DMS53 (cell line): ENCODE measurements around the gene LGSN.
"Not testable (repeated sequence)": the region's sequence is repeated elsewhere in the genome, so short reads cannot be mapped to it uniquely, and the experiment has no call there.

Source experiments
- DNase-seq: peaks from one replicate; lab custom pipeline; 2025; lab: John Stamatoyannopoulos, UW

Gene LGSN

GRCh38 chr6:63236398-63236817, 83.4 kb downstream of the LGSN start:
- DNase-seq = no peak

- DNase-seq = not testable (repeated sequence)
Observed at GRCh38 chr6:63230511-63230910, 89.3 kb downstream of the LGSN start.

- not testable (repeated sequence) for DNase-seq
Observed at GRCh38 chr6:63230027-63230426, 89.8 kb downstream of the LGSN start.

GRCh38 chr6:63227928-63228894, 91.6 kb downstream of the LGSN start:
- DNase-seq = not testable (repeated sequence)

- peak; percentile 91 for DNase-seq
Observed at GRCh38 chr6:63225987-63226386, 93.8 kb downstream of the LGSN start.
